Keratinocyte (primary cell): Measurements from ENCODE around the gene EYS.

Source experiments
- CTCF ChIP-seq, 3 experiments: IDR thresholded peaks in 1 of 3; conservative IDR thresholded peaks in 1 of 3; optimal IDR thresholded peaks in 1 of 3; 2 replicates in 2 of 3; 3 replicates in 1 of 3; pipeline versions ENCODE3 to v1.5.1; 2011; ENCODE audit warnings: low read length in 3 of 3, mild to moderate bottlenecking in 3 of 3, moderate library complexity in 2 of 3, control low read depth in 1 of 3, inconsistent platforms in 1 of 3; ENCODE audit not compliant: insufficient read depth in 2 of 3; ENCODE audit errors: extremely low read depth in 1 of 3
- EZH2 ChIP-seq: IDR thresholded peaks from one replicate; pipeline ENCODE4 v1.6.1; 2012; ENCODE audit warnings: inconsistent platforms, mild to moderate bottlenecking, low read length, moderate library complexity

- no peak for TF ChIP-seq EZH2
- TF ChIP-seq CTCF (optimal IDR thresholded peaks at IDR 0.05 in 1 of 3, IDR thresholded peaks at IDR 0.05 in 1 of 3, conservative IDR thresholded peaks at IDR 0.05 in 1 of 3; ENCODE audit: extremely low read depth in 1 of 3, insufficient read depth in 2 of 3, low read length in 3 of 3) = no peak
These were observed 304.5 kb downstream of the EYS start for GRCh38 chr6:65402564-65402963.
